Neuronal stem cell (in vitro differentiated cells): ENCODE results near the gene PPP2R5C.

Experiments used
- DNase-seq: peaks from one replicate; pipeline ENCODE4 v3.0.0-alpha.2; 2013; ENCODE audit warnings: low spot score
- H2AFZ ChIP-seq: one replicate; pipeline ENCODE4 v1.6.1; 2013; ENCODE audit warnings: mild to moderate bottlenecking, low read length, inconsistent platforms
- H2AK5ac ChIP-seq: 2 replicates; pipeline ENCODE4 v1.6.1; 2013; ENCODE audit warnings: low read depth, mild to moderate bottlenecking, inconsistent platforms, low read length, moderate library complexity, mixed read lengths
- H2BK120ac ChIP-seq: 2 replicates; pipeline ENCODE4 v1.6.1; 2013; ENCODE audit warnings: low read depth, mild to moderate bottlenecking, inconsistent platforms, low read length, moderate library complexity, mixed read lengths
- H2BK12ac ChIP-seq: one replicate; pipeline ENCODE4 v1.6.1; 2013; ENCODE audit warnings: low read length, inconsistent platforms
- H2BK15ac ChIP-seq: 2 replicates; pipeline ENCODE4 v1.6.1; 2013; ENCODE audit warnings: mild to moderate bottlenecking, low read length, inconsistent platforms, mixed read lengths
- H2BK5ac ChIP-seq: one replicate; pipeline ENCODE4 v1.6.1; 2013; ENCODE audit warnings: inconsistent platforms, mild to moderate bottlenecking, low read length, moderate library complexity
- H3K14ac ChIP-seq: one replicate; pipeline ENCODE4 v1.6.1; 2013; ENCODE audit warnings: low read length, inconsistent platforms
- H3K18ac ChIP-seq: 2 replicates; pipeline ENCODE4 v1.6.1; 2013; ENCODE audit warnings: low read length, inconsistent platforms
- H3K23ac ChIP-seq: 2 replicates; pipeline ENCODE4 v1.6.1; 2013; ENCODE audit warnings: low read depth, mild to moderate bottlenecking, mixed read lengths, low read length, inconsistent platforms; ENCODE audit not compliant: poor library complexity
- H3K27ac ChIP-seq: replicated peaks from 3 replicates; pipeline ENCODE4 v1.5.1; 2013; ENCODE audit warnings: low read length, inconsistent platforms
- H3K27me3 ChIP-seq, 3 experiments: 2 replicates each; pipeline ENCODE4 v1.6.1; 2013; ENCODE audit warnings: low read length in 3 of 3, mild to moderate bottlenecking in 2 of 3, inconsistent platforms in 1 of 3, low read depth in 1 of 3, mixed read lengths in 1 of 3, moderate library complexity in 1 of 3; ENCODE audit not compliant: control insufficient read depth in 3 of 3, insufficient read depth in 3 of 3
- H3K36me3 ChIP-seq, 2 donors: replicated peaks in 1 of 2; 2 replicates each; pipeline ENCODE4 v1.6.1; 2013; ENCODE audit warnings: low read length in 2 of 2; ENCODE audit not compliant: control insufficient read depth in 2 of 2, insufficient read depth in 2 of 2
- H3K4ac ChIP-seq: 2 replicates; pipeline ENCODE4 v1.6.1; 2013; ENCODE audit warnings: inconsistent platforms, mild to moderate bottlenecking, low read length, moderate library complexity
- H3K4me1 ChIP-seq, 2 donors: 1 replicate in 1 of 2; 2 replicates in 1 of 2; pipeline ENCODE4 v1.6.1; 2013; ENCODE audit warnings: low read length in 2 of 2, low read depth in 1 of 2; ENCODE audit not compliant: control insufficient read depth in 2 of 2, insufficient read depth in 1 of 2
- H3K4me2 ChIP-seq: one replicate; pipeline ENCODE4 v1.6.1; 2013; ENCODE audit warnings: mild to moderate bottlenecking, low read length, inconsistent platforms; ENCODE audit not compliant: insufficient read depth, poor library complexity, severe bottlenecking
- H3K4me3 ChIP-seq, 2 donors: 2 replicates each; pipeline ENCODE4 v1.5.1; 2013; ENCODE audit warnings: low read length in 2 of 2, mild to moderate bottlenecking in 2 of 2, inconsistent platforms in 1 of 2, moderate library complexity in 1 of 2
- H3K79me1 ChIP-seq: one replicate; pipeline ENCODE4 v1.6.1; 2013; ENCODE audit warnings: low read depth, mild to moderate bottlenecking, inconsistent platforms, low read length, moderate library complexity
- H3K9ac ChIP-seq: one replicate; pipeline ENCODE4 v1.6.1; 2013; ENCODE audit warnings: mild to moderate bottlenecking, low read depth, low read length, inconsistent platforms; ENCODE audit not compliant: poor library complexity
- H3K9me3 ChIP-seq, 2 donors: replicated peaks in 1 of 2; 2 replicates each; pipeline versions ENCODE3 to v1.6.1; 2013; ENCODE audit warnings: low read length in 2 of 2, mild to moderate bottlenecking in 2 of 2, inconsistent platforms in 1 of 2, low read depth in 1 of 2, mixed read lengths in 1 of 2, moderate library complexity in 1 of 2; ENCODE audit not compliant: control insufficient read depth in 2 of 2, insufficient read depth in 1 of 2
- H4K8ac ChIP-seq: one replicate; pipeline ENCODE4 v1.6.1; 2013; ENCODE audit warnings: low read depth, mild to moderate bottlenecking, inconsistent platforms, low read length, moderate library complexity
- H4K91ac ChIP-seq: one replicate; pipeline ENCODE4 v1.6.1; 2013; ENCODE audit warnings: low read length, low read depth, mild to moderate bottlenecking, inconsistent platforms; ENCODE audit not compliant: poor library complexity
- WGBS, 2 donors: extraction: QIAGEN DNeasy Blood & Tissue Kit; methylation state at CpG; one replicate each; pipeline ENCODE4 v1.1.7; 2013; ENCODE audit warnings: missing lambda C conversion rate in 2 of 2, mixed read lengths in 1 of 2; ENCODE audit not compliant: insufficient read length in 2 of 2, insufficient replicate concordance in 1 of 2; ENCODE audit errors: extremely low coverage in 2 of 2; 5-methylcytosine and 5-hydroxymethylcytosine counted together

PPP2R5C gene

GRCh38 chr14:101897326-101897725, 135.8 kb downstream of the PPP2R5C start:
- no peak for DNase-seq
- Histone ChIP-seq H2AFZ (no peak overlapping the region), H3K79me1 (no peaks in the 10 kb centered on the region), H2AK5ac (no peak overlapping the region), H3K27me3 (no peaks in the 10 kb centered on the region), H3K4me3 (no peak overlapping the region), H3K36me3 (peaks cover 38 to 98% of the 10 kb centered on the region in 2 donors), H3K9me3 (peaks cover 0 to 2% of the 10 kb centered on the region in 2 donors), H2BK5ac (no peak overlapping the region), H3K23ac (no peak overlapping the region), H2BK120ac (no peak overlapping the region), H3K27ac (no peak overlapping the region), H3K18ac (no peak overlapping the region), H2BK12ac (no peak overlapping the region), H3K14ac (no peak overlapping the region), H2BK15ac (no peak overlapping the region), H3K4me2 (no peak overlapping the region), H3K9ac (no peak overlapping the region), H4K91ac (no peak overlapping the region), H3K4ac (no peak overlapping the region), H4K8ac (no peak overlapping the region), H3K4me1 (no peaks in the 10 kb centered on the region)
- WGBS, 2 donors: no CpG with 5 or more reads among the region's 9 CpGs

GRCh38 chr14:101898416-101898815, 136.9 kb downstream of the PPP2R5C start:
- H3K36me3 ChIP-seq: peaks cover 43 to 98% of the 10 kb centered on the region in 2 donors

GRCh38 chr14:101899263-101899662, 137.8 kb downstream of the PPP2R5C start:
- WGBS, 2 donors: no CpG with 5 or more reads among the region's 11 CpGs
- no peak overlapping the region for H2BK120ac ChIP-seq
- H3K27ac ChIP-seq: no peak overlapping the region
- no peaks in the 10 kb centered on the region for H3K4me1 ChIP-seq
- no peaks in the 10 kb centered on the region for H3K79me1 ChIP-seq
- H3K4me3 ChIP-seq: no peak overlapping the region
- H3K4me2 ChIP-seq: no peak overlapping the region
- no peak overlapping the region for H2AFZ ChIP-seq
- H4K8ac ChIP-seq: no peak overlapping the region
- H2AK5ac ChIP-seq: no peak overlapping the region
- H3K27me3 ChIP-seq: no peaks in the 10 kb centered on the region
- H2BK15ac ChIP-seq: no peak overlapping the region
- H3K14ac ChIP-seq: no peak overlapping the region
- no peak for DNase-seq
- H3K4ac ChIP-seq: no peak overlapping the region
- H3K9ac ChIP-seq: no peak overlapping the region
- no peak overlapping the region for H3K23ac ChIP-seq
- no peak overlapping the region for H4K91ac ChIP-seq
- H2BK12ac ChIP-seq: no peak overlapping the region
- H2BK5ac ChIP-seq: no peak overlapping the region
- peaks cover 41 to 98% of the 10 kb centered on the region in 2 donors for H3K36me3 ChIP-seq
- H3K9me3 ChIP-seq: peaks cover 0 to 2% of the 10 kb centered on the region in 2 donors
- H3K18ac ChIP-seq: no peak overlapping the region

More at GRCh38 chr14:101898416-101898815, 136.9 kb downstream of the PPP2R5C start:
- H3K79me1 ChIP-seq: no peaks in the 10 kb centered on the region
- H3K27me3 ChIP-seq: no peaks in the 10 kb centered on the region
- H3K27ac ChIP-seq: no peak overlapping the region
- H3K9ac ChIP-seq: no peak overlapping the region
- H2BK15ac ChIP-seq: no peak overlapping the region
- no peak overlapping the region for H3K4me3 ChIP-seq
- no peak overlapping the region for H2BK12ac ChIP-seq
- no peak overlapping the region for H2BK120ac ChIP-seq
- H2BK5ac ChIP-seq: no peak overlapping the region
- no peak overlapping the region for H3K18ac ChIP-seq
- no peak overlapping the region for H2AFZ ChIP-seq
- H3K23ac ChIP-seq: no peak overlapping the region
- H4K8ac ChIP-seq: no peak overlapping the region
- H2AK5ac ChIP-seq: no peak overlapping the region
- DNase-seq: no peak
- H3K4ac ChIP-seq: no peak overlapping the region
- H3K4me2 ChIP-seq: no peak overlapping the region
- peaks cover 0 to 2% of the 10 kb centered on the region in 2 donors for H3K9me3 ChIP-seq
- H3K14ac ChIP-seq: no peak overlapping the region
- H3K4me1 ChIP-seq: no peaks in the 10 kb centered on the region
- H4K91ac ChIP-seq: no peak overlapping the region
- no CpG with 5 or more reads among the region's 8 CpGs for WGBS, 2 donors

GRCh38 chr14:101900253-101900652, 138.7 kb downstream of the PPP2R5C start:
- Histone ChIP-seq H3K9me3 (peaks cover 0 to 2% of the 10 kb centered on the region in 2 donors), H3K23ac (no peak overlapping the region), H3K4me3 (no peak overlapping the region), H2BK120ac (no peak overlapping the region), H3K4ac (no peak overlapping the region), H2BK5ac (no peak overlapping the region), H3K79me1 (peaks cover 3% of the 10 kb centered on the region), H3K27ac (no peak overlapping the region), H2AFZ (no peak overlapping the region), H3K36me3 (peaks cover 44 to 98% of the 10 kb centered on the region in 2 donors), H3K9ac (no peak overlapping the region), H3K4me1 (no peaks in the 10 kb centered on the region), H3K4me2 (no peak overlapping the region), H3K14ac (no peak overlapping the region), H2BK12ac (no peak overlapping the region), H3K27me3 (no peaks in the 10 kb centered on the region), H4K91ac (no peak overlapping the region), H2BK15ac (no peak overlapping the region), H4K8ac (no peak overlapping the region), H2AK5ac (no peak overlapping the region), H3K18ac (no peak overlapping the region)
- DNase-seq: no peak
- no CpG with 5 or more reads among the region's 10 CpGs for WGBS, 2 donors
